DMS114 treated with DMSO at 0.1 percent for 48 hours (cell line): ENCODE measurements around the gene DNAJC1.
"Not testable (repeated sequence)": the region's sequence is repeated elsewhere in the genome, so short reads cannot be mapped to it uniquely, and the experiment has no call there.

ENCODE experiments used
- DNase-seq: peaks from one replicate; lab custom pipeline; 2025; ENCODE audit not compliant: unreplicated experiment; lab: John Stamatoyannopoulos, UW

Gene DNAJC1, protein sequence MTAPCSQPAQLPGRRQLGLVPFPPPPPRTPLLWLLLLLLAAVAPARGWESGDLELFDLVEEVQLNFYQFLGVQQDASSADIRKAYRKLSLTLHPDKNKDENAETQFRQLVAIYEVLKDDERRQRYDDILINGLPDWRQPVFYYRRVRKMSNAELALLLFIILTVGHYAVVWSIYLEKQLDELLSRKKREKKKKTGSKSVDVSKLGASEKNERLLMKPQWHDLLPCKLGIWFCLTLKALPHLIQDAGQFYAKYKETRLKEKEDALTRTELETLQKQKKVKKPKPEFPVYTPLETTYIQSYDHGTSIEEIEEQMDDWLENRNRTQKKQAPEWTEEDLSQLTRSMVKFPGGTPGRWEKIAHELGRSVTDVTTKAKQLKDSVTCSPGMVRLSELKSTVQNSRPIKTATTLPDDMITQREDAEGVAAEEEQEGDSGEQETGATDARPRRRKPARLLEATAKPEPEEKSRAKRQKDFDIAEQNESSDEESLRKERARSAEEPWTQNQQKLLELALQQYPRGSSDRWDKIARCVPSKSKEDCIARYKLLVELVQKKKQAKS

DNA sequence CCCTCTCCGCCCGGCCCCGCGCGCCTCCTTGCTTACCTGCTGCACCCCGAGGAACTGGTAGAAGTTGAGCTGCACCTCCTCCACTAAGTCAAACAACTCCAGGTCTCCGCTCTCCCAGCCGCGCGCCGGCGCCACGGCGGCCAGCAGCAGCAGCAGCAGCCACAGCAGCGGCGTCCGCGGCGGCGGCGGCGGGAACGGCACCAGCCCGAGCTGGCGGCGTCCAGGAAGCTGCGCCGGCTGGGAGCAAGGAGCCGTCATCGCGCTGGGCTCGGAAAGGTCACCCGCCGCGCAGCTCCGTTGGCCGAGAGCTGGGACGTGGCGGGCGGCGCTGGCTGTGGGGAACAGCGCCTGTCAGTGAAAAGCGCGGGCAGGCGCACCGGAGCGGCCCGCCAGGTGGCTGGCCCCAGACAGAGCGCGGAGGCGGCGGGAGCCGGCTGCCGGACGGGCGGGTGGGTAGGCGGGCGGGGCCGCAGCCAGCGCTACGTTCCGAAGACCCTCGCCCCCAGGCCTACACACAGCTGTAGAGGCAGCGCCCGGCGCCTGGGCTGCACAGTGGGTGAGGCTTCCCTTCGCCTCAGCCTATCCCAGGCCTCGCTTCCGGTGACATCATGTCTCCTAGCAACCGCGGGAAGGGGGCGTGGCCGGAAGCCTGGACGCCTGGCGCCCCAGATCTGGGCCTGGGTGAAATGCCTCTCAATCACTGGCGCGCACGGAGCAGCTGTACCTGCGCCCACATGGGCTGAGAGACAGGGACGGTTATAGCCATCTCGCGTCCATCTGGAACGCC lies at the start of gene DNAJC1:
TSS of gene DNAJC1 (minus strand) at position 554 of the 787 bp plus-strand sequence. CDS start at position 258, 296 bp downstream.
- peak; percentile 89 for DNase-seq

DNA sequence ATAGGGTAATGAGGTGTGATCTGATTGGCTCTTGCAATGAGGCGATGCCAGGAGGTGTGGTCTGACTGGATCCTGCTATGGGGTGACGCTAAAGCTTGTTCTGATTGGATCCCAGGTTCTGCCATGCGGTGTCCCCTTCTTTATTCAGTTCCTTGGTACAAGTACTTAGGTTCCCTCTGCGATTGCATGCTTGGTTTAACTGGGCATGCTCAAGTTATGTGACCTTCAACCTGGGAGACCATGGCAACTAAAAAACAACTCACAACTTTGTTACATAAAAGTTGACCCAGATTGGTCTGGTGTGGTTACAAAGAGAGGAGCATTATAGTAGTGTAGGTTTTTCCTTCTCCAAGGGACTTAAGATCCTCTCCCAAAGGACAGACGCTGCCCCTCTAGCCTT lies 49.5 kb upstream of the DNAJC1 start:
- no peak for DNase-seq

DNA sequence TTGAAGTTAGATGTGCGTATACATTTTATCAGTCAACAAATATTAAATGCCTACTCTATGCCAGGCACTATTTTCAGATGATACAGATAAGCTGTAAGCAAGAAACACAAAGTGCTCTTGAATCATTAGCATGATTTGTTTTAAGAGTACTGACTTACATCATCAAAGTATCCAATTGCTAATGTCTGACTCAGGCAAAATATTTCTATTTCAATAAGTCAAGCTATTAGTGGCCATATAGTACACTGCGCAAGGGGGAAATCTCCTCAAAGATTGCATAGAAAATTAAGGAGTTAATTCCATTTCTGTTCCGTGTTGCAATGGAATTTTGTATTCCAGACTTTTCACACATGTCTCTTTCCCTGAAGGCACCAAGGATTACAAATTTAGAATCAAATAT lies 46.1 kb upstream of the DNAJC1 start:
- DNase-seq, result no peak

DNA sequence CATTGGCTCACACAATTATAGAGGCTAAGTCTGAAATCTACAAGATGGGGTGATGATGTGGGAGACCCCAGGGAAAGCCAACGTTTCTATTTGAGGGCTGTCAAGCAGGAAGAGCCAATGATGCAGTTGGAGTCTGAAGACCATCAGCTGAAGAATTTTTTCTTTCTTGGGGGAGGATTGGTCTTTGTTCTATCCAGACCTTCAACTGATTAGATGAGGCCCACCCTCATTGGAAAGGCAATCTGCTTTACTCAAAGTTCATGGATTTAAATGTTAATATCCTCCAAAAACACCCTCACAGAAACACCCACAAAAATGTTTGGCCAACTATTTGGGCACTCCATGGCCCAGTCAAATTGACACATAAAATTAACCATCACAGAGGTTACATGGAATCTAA lies 44.3 kb upstream of the DNAJC1 start:
- no peak for DNase-seq

DNA sequence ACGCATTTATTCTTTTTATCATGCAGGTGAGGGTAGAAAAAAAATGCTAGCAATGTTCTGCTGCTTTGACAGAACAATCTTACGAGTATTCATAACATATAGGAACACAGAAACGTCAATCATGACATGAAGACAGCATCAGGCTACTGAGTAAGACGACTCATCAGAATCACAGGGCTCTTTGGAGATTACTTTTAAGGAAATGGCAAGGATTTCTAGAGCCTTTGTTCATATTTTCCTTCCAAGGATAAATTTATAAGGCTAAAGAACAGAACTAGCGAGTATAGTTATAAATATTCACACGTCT lies 39.8 kb upstream of the DNAJC1 start:
- DNase-seq, result no peak

DNA sequence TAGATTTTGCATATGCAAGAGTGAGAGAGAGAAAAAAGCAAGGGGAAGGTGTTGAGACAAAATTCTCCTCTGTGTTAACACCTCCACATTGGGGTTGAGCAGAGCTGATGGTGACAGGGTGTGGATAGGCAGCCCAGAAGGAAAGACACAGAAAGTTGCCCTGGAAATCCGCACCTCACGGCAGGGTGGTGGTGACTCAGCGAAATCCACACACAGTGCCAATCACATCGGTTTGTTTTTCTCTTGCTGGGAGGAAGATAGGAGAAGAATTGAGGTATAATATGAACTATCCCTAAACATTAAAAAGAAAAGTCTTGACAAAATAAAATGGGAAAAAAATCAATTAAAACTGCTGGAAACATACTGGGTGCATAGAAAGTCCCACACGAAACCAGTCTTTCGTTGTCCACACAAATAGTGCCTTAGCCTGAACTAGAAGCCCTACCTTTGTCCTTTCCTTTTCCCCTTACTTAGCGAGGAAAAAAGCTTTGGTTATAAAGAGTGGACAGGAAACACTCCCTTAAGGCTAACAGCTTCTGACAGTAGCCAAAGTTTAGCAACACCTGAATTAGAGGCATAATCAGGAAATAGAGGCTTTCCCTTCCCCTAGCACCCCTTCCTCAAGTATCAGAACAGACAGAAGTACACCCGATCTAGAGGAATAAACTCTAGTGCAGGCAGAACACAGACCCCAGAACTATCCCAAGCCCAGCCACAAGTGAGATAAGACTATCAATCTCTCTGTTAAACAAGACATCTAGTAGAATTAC lies 39.2 kb upstream of the DNAJC1 start:
- DNase-seq, result no peak

DNA sequence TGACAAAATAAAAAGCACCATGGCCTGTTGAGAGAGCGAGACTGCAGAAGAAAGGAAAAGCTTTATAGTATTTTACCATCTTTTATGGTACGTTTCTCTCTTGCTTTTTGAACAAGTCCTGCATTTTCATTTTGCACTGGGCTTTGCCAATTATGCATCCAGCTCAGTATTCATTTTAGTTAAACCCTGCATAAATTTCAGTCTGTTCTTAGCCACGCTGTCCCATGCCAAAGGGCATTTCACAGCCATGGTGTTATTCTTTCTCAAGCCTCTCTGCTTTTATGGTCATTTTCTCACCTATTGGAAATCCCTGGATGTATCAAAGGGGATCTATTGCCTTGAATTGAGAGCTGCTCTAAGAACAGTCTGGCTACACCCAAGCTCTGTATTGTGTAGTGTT lies 30.8 kb upstream of the DNAJC1 start:
- DNase-seq, result no peak

DNA sequence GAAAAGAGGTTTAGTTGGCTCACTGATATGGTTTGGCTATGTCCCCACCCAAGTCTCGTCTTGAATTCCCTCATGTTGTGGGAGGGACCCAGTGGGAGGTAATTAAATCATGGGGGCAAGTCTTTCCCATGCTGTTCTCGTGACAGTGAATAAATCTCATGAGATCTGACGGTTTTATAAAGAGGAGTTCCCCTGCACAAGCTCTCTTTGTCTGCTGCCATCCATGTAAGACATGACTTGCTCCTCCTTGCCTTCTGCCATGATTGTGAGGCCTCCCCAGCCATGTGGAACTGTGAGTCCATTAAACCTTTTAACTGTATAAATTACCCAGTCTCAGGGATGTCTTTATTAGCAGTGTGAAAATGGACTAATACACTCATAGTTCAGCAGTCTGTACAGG lies 28.7 kb upstream of the DNAJC1 start:
- DNase-seq, result not testable (repeated sequence)

DNA sequence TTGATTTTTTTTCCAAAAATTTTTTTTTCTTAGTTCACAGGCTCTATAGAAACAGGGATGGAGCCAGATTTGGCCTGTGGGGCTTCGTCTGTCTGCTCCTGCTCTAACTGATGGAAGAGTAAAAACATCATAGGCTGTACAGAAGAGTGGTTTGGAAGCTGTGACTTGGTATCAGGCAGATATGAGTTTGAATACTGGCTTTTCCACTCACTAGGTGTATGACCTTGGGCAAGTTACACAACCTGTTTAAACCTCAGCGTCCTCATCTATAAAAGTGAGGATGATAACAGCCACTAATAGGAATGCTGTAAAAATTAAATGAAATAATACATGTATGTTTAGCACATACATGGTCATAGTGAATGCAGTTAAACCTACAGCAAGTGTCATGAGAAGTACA lies 26.9 kb upstream of the DNAJC1 start:
- no peak for DNase-seq

DNA sequence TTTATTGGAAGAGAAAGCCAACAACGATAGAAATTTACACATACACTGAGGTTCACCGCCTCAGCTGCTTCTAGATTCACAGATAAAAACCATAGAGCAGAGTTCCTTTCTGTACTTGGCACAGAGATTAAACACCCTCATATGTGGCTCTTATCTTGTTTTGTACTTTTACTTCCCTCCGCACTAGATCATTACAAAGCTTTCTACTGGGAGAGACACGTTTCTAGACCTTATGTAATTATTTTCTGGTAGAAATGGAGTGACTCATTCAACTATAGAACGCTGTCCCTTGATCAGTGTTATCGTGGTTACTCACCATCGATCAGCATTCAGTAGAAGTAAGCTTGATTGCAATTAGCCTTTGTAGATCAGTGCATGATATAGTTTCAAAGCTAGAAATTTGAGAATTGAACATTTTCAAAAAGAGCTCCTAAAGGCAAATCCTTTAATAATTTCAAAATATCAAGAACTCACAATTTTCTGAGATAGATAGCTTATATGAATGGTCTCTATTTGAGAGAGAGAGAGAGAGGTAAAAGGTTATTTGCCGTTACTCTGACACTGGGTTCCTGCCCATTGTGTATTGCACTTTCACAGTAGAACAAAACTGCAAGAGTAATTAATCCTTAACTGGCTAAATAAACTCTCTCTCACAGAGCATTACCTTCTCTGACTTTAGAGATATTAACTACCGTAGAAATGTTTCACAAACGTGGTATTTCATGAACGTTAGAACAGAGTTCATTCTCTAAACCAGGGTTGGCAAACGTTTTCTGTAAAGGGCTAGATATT lies 26.1 kb upstream of the DNAJC1 start:
- DNase-seq, result no peak

DNA sequence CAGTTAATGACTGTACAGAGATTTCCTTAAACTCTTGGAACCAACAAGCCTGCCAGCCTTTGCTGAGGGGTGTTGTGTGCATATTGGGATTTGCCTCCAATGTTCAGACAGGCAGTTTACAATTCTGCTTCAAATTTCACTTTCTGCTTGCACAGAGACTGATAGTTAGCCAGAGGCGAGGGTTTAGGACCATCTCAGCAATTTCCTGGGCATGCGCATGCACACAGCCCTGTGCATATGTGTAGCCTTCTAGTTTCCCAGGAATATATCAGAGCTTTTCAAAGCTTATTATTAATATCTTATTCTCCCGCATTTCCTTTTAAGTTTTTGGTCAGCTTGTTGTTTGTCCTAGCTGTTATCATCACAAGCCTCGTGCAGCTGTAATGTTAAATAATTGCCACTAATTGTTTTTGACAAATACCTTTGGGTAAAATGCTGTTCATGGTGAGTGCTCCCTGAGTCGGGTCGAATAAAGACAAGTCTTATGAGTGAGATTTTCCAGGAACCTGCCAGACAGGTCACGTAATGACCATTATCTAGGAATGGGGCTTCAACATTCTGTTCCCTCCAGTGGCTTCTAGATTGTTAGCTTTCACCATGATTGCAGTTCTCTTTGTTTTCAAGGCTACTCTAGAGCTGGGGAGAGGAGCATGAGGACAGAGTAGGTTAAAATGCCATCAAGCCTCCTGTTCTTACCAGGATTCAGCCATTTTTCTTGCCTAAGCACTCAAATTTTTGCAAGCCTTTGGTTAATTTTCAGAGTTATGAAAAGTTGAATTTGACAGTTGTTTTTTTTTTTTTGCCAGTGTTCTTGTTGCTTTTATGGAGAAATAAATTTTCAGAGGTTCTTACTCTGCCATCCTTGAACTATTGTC lies 24.1 kb upstream of the DNAJC1 start:
- DNase-seq, result no peak

DNA sequence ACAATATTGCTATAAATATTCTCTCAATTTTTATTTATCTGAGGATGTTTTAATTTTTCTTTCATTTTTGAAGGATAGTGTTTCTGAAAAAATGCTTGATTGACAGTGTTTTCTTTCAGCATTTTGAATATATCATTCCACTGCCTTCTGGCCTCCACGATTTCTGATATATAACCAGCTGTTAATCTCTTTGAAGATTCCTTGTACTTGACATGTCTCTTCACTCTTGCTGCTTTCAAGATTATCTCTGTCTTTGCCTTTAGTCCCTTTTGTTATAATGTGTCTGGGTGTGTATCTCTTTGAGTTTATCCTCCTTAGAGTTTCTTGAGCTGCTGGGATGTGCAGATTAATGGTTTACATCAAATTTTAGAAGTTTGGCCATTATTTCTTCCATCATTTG lies 22.8 kb upstream of the DNAJC1 start:
- no peak for DNase-seq

DNA sequence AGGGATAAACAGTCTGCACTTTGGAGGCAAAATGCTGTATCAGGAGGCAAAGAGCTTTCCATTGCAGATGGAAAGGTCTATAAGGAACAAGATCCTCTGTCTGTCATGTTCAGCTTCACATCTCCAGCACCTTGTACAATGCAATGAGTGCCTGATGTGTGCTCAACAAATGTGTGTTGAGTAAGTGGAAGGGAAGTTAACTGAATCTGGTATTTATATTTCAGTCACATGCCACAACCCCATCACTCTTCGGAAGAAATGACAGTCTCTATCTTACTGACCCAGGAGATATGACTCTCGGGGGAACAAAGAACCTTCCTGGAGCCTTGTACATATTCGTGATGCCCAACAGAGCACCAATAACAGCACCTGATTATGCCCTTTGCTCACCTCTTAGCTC lies 20.0 kb upstream of the DNAJC1 start:
- DNase-seq, result no peak

DNA sequence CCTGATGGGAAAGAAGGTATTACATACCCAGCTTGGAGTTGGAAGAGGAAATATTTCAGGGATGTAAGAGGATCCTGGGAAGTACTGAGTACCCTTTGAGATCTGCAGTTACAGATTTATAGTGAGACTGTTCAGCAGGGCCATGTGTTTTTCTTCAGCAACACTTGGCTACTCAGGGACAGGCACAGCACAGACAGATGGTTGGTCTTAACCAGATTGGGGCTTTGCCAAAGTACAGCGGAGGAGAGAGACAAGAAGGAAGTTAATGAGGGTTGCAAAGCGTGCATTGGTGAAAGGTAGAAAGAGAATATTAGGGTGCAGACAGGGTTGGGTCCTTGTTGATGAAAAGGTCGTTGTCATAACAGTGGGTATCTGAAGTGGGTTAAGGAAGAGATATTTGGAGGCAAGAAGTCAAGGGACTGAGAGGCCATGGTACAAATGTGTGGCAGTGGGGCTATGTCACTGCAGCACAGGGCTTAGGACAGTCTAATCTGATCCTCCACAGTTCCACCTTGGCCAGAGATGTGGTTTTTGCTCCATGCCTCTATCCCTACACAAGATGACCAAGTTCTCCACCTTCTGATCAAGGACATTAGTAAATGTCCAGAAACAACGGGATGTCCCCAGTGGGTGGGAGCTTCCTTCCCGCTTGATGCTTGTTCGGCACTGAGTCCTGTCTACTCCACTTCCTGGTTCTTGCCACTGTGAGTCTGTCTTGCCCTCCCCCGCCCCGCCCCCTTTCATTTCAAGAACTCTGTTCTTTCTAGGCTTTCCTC lies 18.9 kb upstream of the DNAJC1 start:
- no peak for DNase-seq

DNA sequence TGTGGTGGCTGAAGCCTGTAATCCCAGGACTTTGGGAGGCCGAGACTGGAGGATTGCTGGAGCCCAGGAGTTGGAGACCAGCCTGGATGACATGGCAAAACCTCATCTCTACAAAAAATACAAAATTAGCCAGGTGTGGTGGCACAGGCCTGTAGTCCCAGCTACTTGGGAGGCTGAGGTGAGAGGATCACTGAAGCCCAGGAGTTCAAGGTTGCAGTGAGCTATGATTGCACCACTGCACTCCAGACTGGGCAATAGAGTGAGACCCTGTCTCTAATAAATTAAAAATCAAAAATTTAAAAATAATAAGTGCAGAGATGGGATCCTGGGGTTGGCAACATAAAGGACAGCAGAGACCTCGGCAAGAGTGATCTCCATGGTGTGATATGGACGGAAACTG lies 17.6 kb upstream of the DNAJC1 start:
- not testable (repeated sequence) for DNase-seq

DNA sequence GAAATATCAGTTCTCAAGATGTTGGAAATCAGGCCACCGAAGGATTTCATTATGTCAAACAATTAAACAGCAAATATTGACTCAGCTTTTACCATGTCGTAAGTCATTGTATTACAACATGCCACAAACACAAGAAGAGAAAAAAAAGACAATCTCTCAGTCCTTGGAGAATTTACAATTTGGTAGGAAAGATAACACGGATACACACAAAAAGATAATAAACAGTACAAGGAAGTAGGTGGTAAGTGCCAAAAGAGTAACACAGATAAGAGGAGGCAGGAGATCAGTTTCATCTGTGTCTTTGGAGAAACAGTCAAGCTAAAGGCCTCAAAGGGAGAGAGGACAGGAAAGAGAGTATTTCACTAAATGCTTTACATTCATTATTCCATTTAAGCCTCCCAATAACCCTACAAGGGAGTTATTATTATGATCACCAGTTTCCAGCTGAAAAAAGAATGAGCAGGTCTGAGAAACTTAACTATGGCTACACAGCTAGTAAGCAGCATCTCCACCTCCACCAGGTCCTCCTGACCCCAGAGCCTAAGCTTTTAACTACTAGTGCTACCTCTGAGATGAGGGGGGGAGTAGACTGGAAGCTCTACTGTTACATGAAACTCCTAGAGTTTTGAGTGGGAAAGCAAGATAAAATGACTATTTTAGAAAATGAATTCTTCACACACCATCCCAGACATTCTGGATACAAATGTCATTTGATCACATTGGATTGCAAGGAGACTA lies 13.9 kb upstream of the DNAJC1 start:
- DNase-seq, result no peak

DNA sequence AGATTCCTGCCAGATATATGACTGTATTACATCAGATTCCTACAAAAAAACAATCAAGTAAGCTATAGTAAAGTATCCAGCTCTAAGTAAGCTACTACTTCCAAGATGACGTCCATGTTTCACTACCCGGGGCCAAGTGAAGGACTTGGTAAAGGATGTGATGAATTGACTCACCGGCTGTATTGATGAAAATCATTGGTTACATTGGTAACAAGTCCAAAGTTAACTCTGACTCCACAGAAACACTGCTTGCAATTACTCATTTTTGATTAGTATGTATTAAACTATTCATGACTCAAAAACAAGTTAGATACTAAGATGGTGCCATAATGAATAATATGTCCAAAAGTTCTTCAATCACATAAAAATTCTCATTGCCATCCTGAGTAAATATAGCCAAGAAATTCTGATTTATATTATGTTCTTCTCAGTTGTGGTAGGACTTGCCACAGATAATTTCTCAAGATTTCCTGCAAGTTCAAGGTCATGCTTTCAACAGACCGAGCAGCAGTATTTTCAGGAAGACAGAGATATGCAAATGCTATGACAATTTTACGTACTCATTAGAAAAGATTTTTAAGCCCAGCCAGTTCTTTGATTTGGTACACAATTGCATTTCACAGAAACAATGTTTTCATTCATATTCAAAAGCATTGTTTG lies 12.6 kb upstream of the DNAJC1 start:
- no peak for DNase-seq

DNA sequence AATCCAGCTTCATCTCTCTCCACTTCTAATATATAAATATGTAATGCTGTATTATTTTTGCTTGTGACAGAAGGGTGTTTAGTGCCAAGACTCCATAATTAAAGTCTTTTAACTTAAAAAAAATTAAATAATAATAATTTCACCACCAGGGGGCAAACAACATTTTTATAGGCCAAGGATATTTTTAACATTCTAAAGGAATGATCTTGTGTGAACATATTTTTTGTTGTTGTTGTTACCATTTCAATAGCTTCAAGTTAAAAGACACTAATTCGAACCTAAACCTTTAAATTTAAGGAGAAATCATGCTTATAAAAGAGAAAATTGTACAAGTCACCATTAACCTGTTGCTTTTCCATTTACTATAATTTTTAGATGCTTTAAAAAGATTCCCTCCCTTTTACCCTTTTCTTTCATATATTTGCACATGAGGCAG lies 7.5 kb upstream of the DNAJC1 start:
- DNase-seq, result peak; percentile 17
